ENCODE data around the gene HTR1B.

The HTR1B gene

DNA sequence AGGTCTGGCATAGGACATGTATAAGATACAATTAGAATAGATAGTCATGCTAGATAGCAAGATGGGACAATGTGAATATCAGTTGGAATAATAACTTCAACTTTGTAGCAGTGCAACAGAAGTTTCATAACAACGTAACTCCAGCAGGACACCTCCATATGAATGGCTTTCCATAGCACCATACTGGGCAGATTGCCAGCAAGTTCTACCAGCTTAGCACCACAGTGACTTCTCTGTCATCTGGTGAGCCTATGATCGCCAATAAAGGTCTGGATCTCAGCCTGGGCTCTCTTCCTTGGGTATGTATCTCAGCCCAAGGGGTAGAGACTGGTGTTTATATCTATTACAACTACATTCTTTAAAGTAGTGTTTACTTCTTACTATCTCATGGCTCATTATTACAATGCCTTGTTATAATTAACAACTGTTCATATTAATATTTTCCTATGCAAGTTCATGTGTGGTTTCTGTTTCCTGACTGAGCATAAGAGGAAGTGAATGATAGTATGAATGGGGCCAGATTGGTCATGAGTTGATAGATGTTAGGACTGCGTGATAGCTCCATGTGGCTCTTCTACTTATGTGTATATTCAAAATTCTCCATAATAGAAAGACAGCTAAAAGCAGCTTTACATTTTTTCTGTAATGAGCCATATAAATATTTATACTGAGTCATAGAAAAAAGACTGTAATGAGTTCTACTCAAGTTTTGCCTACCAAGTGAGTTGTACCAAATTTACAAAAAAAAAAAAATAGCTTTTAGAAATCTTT is 22.9 kb downstream of the HTR1B start:
- TF ChIP-seq, protein P1, sequence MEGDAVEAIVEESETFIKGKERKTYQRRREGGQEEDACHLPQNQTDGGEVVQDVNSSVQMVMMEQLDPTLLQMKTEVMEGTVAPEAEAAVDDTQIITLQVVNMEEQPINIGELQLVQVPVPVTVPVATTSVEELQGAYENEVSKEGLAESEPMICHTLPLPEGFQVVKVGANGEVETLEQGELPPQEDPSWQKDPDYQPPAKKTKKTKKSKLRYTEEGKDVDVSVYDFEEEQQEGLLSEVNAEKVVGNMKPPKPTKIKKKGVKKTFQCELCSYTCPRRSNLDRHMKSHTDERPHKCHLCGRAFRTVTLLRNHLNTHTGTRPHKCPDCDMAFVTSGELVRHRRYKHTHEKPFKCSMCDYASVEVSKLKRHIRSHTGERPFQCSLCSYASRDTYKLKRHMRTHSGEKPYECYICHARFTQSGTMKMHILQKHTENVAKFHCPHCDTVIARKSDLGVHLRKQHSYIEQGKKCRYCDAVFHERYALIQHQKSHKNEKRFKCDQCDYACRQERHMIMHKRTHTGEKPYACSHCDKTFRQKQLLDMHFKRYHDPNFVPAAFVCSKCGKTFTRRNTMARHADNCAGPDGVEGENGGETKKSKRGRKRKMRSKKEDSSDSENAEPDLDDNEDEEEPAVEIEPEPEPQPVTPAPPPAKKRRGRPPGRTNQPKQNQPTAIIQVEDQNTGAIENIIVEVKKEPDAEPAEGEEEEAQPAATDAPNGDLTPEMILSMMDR (conservative IDR thresholded peaks at IDR 0.05): no peak
- TF ChIP-seq ZFX (IDR thresholded peaks at IDR 0.05): no peak
- H3K27ac ChIP-seq: no peak overlapping the region

DNA sequence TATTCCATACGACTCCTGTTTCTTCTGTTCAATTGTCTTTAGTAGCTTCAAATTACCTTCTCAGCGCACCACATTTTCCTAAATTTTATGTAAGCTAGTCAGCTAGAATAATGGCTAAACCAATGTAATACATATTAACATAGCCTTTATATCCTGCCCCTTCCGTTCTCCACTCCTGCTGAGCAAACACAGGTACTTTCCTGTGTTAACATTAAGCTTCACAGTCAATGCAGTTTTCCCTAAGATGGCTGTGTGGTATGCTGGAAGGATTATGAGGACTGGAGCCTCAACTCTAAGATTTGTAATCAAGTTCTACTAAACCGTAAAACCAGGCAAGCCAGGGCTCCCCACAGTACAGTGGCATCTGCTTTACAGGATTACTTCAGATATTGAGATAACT is 29.4 kb downstream of the HTR1B start:
- H3K27ac ChIP-seq: no peak overlapping the region
- TF ChIP-seq, protein P1 (conservative IDR thresholded peaks at IDR 0.05): no peak
- TF ChIP-seq ZFX (IDR thresholded peaks at IDR 0.05): no peak

DNA sequence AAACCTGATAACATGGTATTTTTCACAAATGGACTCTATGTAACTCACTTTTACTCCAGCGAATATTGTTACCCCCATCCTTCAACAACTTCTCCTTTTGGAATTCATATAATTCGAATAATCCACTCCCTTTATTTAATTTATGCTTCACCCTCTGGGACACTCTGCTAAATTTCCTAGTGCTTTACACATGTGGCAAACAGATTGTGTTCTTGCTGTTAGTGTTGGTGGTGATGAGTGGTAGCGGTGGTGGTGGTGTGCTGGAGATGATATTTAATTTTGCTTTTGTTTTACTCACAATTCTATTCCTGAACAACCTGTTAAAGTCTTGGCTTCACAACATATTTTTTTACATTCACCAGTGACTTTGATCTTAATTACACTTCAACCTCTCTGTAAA is 32.8 kb downstream of the HTR1B start:
- TF ChIP-seq, protein P1 (conservative IDR thresholded peaks at IDR 0.05): no peak
- no peak for TF ChIP-seq ZFX (IDR thresholded peaks at IDR 0.05)
- no peak overlapping the region for H3K27ac ChIP-seq

DNA sequence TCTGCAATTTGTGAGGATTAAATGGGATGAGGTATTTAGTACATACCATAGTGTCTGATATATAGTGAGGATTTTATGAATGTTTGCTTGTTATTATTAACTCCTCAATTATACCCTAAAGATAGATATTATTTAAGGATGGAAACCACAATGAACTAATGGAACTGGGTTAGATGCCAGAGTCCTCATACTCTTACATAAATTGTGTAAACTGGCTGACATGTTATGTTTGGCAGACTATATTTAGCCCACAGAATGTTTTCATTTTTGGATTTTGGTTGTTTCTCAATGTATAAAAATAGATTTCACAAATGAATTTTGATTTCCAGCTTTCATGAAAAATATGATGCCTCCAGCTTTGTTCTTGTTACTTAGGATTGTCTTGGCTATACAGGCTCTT is 37.6 kb downstream of the HTR1B start:
- no peak overlapping the region for H3K27ac ChIP-seq
- TF ChIP-seq, protein P1 (conservative IDR thresholded peaks at IDR 0.05): no peak
- TF ChIP-seq ZFX (IDR thresholded peaks at IDR 0.05): no peak

DNA sequence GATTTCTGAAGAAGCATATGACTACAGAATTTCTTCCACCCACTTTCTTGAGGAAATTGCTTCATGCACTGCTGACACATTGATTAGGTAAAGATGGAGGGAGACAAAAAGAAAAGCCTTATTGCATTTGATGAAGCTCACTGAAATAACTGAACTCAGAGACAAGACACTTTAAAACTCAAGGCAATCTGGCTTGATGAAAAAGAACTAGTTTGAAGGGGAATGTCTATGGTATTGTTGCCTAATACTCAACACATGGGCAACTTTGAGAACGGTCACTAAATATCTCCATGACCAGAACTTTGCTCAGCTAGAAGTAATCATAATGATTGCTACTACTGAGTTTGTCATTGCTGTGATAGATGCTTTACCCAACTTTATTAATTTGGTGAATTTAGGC is 38.1 kb downstream of the HTR1B start:
- no peak overlapping the region for H3K27ac ChIP-seq
- TF ChIP-seq, protein P1 (conservative IDR thresholded peaks at IDR 0.05): no peak
- TF ChIP-seq ZFX (IDR thresholded peaks at IDR 0.05): no peak

DNA sequence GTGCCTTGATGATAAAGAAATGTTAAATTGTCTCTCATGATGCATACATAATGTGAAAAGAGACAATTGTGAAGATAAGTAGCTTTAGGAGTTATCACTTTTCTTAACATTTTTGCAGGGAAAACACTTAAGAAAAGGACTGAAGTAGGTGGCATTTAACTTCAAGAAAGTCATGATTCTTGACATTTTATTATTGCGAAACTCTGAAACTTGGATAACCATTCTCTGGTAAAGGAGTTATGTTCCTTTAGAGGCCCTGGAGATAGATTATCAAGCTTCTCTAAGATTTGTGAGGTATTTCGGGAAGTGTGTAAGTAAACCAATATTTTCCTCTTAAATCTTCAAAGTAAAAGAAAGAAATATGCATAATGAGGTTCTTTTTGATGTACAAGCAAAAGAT is 38.5 kb downstream of the HTR1B start:
- no peak overlapping the region for H3K27ac ChIP-seq
- TF ChIP-seq ZFX (IDR thresholded peaks at IDR 0.05): no peak

DNA sequence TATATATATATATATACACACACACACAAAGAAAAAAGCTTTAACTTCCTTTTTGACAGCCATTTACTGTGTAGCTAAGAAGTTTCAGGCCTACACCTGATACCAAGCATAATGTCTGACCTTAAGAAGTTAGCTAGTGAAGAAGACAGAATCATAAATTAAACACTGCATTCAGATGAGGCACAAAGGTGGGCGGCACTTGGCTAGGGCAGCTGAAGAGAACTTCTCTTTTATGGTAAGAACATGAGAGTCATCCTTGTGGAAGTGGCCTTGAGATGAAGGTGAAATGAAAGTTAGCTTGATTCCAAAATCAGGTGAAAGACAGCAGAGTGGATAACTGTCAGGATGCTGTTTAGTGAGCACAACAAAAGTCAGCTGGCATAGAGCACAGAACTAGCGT is 46.5 kb downstream of the HTR1B start:
- no peak overlapping the region for H3K27ac ChIP-seq

More for the DNA sequence above, 46.5 kb downstream of the HTR1B start:
- no peak for TF ChIP-seq ZFX (IDR thresholded peaks at IDR 0.05)
- TF ChIP-seq, protein P1 (conservative IDR thresholded peaks at IDR 0.05): no peak
